H1 (cell line): ENCODE data around the gene CTIF. TPM values are rescaled to one million over a fixed set of nuclear protein-coding genes. Genes with fewer than 3 reads are reported as not detected.

Source experiments
- CTCF ChIA-PET: fragments of 300-600 bp; sonication (Branson Sonifier 250); formaldehyde crosslinking; loops from one replicate; lab custom pipeline; 2021; ENCODE audit not compliant: partially characterized antibody; lab: Charles Lee
- POLR2A ChIA-PET: fragments of 300-600 bp; sonication (Branson Sonifier 250); formaldehyde crosslinking; loops from one replicate; lab custom pipeline; 2021; ENCODE audit warnings: inconsistent platforms; ENCODE audit not compliant: partially characterized antibody; lab: Charles Lee
- DNase-seq, 2 experiments: peaks; one replicate each; pipeline versions ENCODE4 v3.0.0 to v3.0.0-alpha.2; 2010 to 2022; ENCODE audit warnings: low spot score in 2 of 2, low read depth in 1 of 2, mixed read lengths in 1 of 2
- FAIRE-seq: peaks from 2 replicates; lab custom pipeline; 2011; peaks lifted over from hg19 to GRCh38; lab: Jason Lieb, UNC
- H2AFZ ChIP-seq: 2 replicates; pipeline ENCODE4 v1.8.1; 2012; ENCODE audit warnings: low read length, inconsistent platforms
- H2AK5ac ChIP-seq: 2 replicates; pipeline ENCODE4 v1.6.1; 2013; ENCODE audit warnings: low read depth, low read length
- H2BK120ac ChIP-seq: replicated peaks from 2 replicates; pipeline ENCODE3; 2013; ENCODE audit warnings: low read depth, low read length, inconsistent platforms
- H2BK12ac ChIP-seq: 2 replicates; pipeline ENCODE4 v1.6.1; 2013; ENCODE audit warnings: low read depth, low read length
- H2BK15ac ChIP-seq: 2 replicates; pipeline ENCODE4 v1.6.1; 2013; ENCODE audit warnings: low read length
- H2BK20ac ChIP-seq: 2 replicates; pipeline ENCODE4 v1.6.1; 2013; ENCODE audit warnings: low read length
- H2BK5ac ChIP-seq: 2 replicates; pipeline ENCODE4 v1.6.1; 2013; ENCODE audit warnings: low read depth, low read length
- H3K14ac ChIP-seq: 2 replicates; pipeline ENCODE4 v1.6.1; 2013; ENCODE audit warnings: inconsistent platforms; ENCODE audit not compliant: insufficient read length
- H3K18ac ChIP-seq: 2 replicates; pipeline ENCODE4 v1.6.1; 2013; ENCODE audit warnings: low read length; ENCODE audit errors: extremely low read depth
- H3K23ac ChIP-seq: 2 replicates; pipeline ENCODE4 v1.6.1; 2013; ENCODE audit warnings: inconsistent platforms; ENCODE audit not compliant: insufficient read length
- H3K23me2 ChIP-seq: 2 replicates; pipeline ENCODE4 v1.6.1; 2013; ENCODE audit warnings: low read depth, low read length
- H3K27ac ChIP-seq: 2 replicates; pipeline ENCODE4 v1.6.1; 2011; ENCODE audit warnings: low read depth, low read length, inconsistent platforms
- H3K27me3 ChIP-seq, 4 experiments: replicated peaks in 1 of 4; 1 replicate in 1 of 4; 2 replicates in 3 of 4; pipeline versions ENCODE4 v1.6.1 to v1.8.1; 2011 to 2013; ENCODE audit warnings: low read length in 3 of 4, mild to moderate bottlenecking in 3 of 4, inconsistent platforms in 2 of 4, mixed read lengths in 2 of 4, moderate library complexity in 1 of 4; ENCODE audit not compliant: control insufficient read depth in 3 of 4, insufficient read depth in 3 of 4; ENCODE audit errors: extremely low read depth in 1 of 4
- H3K36me3 ChIP-seq, 4 experiments: 2 replicates each; pipeline versions ENCODE4 v1.6.1 to v1.8.1; 2011 to 2013; ENCODE audit warnings: mild to moderate bottlenecking in 4 of 4, low read length in 3 of 4, moderate library complexity in 2 of 4, control low read depth in 1 of 4, inconsistent platforms in 1 of 4; ENCODE audit not compliant: insufficient read depth in 4 of 4, control insufficient read depth in 2 of 4
- H3K4ac ChIP-seq: replicated peaks from 2 replicates; pipeline ENCODE3; 2013; ENCODE audit warnings: low read length, low read depth, mixed read lengths, inconsistent platforms; ENCODE audit not compliant: insufficient read length
- H3K4me1 ChIP-seq, 4 experiments: replicated peaks in 1 of 4; 1 replicate in 1 of 4; 2 replicates in 3 of 4; pipeline versions ENCODE4 v1.6.1 to v1.8.1; 2011 to 2013; ENCODE audit warnings: low read length in 3 of 4, inconsistent platforms in 2 of 4, mixed read lengths in 1 of 4; ENCODE audit not compliant: insufficient read depth in 4 of 4, control insufficient read depth in 3 of 4
- H3K4me2 ChIP-seq, 2 experiments: 2 replicates each; pipeline versions ENCODE4 v1.6.1 to v1.8.1; 2011 to 2013; ENCODE audit warnings: low read depth in 2 of 2, low read length in 2 of 2, control low read depth in 1 of 2, inconsistent platforms in 1 of 2, mild to moderate bottlenecking in 1 of 2; ENCODE audit not compliant: insufficient read depth in 1 of 2
- H3K4me3 ChIP-seq, 4 experiments: fragments of 200-600, 300-600 bp in 1 of 4; sonication (generic), shearing (Covaris generic), sonication (Bioruptor Twin) in 1 of 4; 2 replicates each; pipeline versions ENCODE4 v1.5.1 to v1.8.1; 2011 to 2016; ENCODE audit warnings: low read length in 4 of 4, low read depth in 3 of 4, control low read depth in 2 of 4, inconsistent platforms in 2 of 4, mild to moderate bottlenecking in 2 of 4, mixed read lengths in 1 of 4, moderate library complexity in 1 of 4; ENCODE audit not compliant: insufficient read depth in 2 of 4; ENCODE audit errors: extremely low read depth in 1 of 4
- H3K56ac ChIP-seq: replicated peaks from 2 replicates; pipeline ENCODE3; 2013; ENCODE audit warnings: low read depth, mild to moderate bottlenecking, mixed read lengths, low read length, inconsistent platforms; ENCODE audit not compliant: insufficient read length
- H3K79me1 ChIP-seq: 2 replicates; pipeline ENCODE4 v1.6.1; 2013; ENCODE audit warnings: low read depth, low read length, control low read depth
- H3K79me2 ChIP-seq, 2 experiments: 2 replicates each; pipeline versions ENCODE4 v1.6.1 to v1.8.1; 2012 to 2013; ENCODE audit warnings: low read length in 2 of 2, mild to moderate bottlenecking in 2 of 2, inconsistent platforms in 1 of 2; ENCODE audit not compliant: insufficient read depth in 2 of 2, control insufficient read depth in 1 of 2
- H3K9ac ChIP-seq, 4 experiments: replicated peaks in 1 of 4; 1 replicate in 1 of 4; 2 replicates in 3 of 4; pipeline versions ENCODE4 v1.6.1 to v1.8.1; 2011 to 2013; ENCODE audit warnings: low read depth in 3 of 4, low read length in 3 of 4, control low read depth in 2 of 4, mild to moderate bottlenecking in 2 of 4, moderate library complexity in 2 of 4, inconsistent platforms in 1 of 4; ENCODE audit errors: extremely low read depth in 1 of 4
- H3K9me3 ChIP-seq, 2 experiments: 2 replicates each; pipeline versions ENCODE4 v1.6.1 to v1.8.1; 2012 to 2013; ENCODE audit warnings: mild to moderate bottlenecking in 2 of 2, moderate library complexity in 2 of 2, control low read depth in 1 of 2, inconsistent platforms in 1 of 2, low read depth in 1 of 2, low read length in 1 of 2, mixed read lengths in 1 of 2; ENCODE audit not compliant: insufficient read depth in 2 of 2
- H4K20me1 ChIP-seq, 2 experiments: replicated peaks in 1 of 2; 2 replicates each; pipeline versions ENCODE3 to v1.8.1; 2011 to 2013; ENCODE audit warnings: inconsistent platforms in 2 of 2, low read length in 2 of 2, mild to moderate bottlenecking in 1 of 2; ENCODE audit not compliant: insufficient read depth in 2 of 2, control insufficient read depth in 1 of 2
- H4K5ac ChIP-seq: 2 replicates; pipeline ENCODE4 v1.6.1; 2013; ENCODE audit warnings: low read length, low read depth, mixed read lengths, inconsistent platforms; ENCODE audit not compliant: insufficient read length
- H4K8ac ChIP-seq: 2 replicates; pipeline ENCODE4 v1.8.0; 2013; ENCODE audit warnings: mild to moderate bottlenecking, moderate library complexity, low read length, inconsistent platforms; ENCODE audit not compliant: insufficient read depth; ENCODE audit errors: extremely low read depth
- H4K91ac ChIP-seq: replicated peaks from 2 replicates; pipeline ENCODE3; 2013; ENCODE audit warnings: low read length, mixed read lengths, inconsistent platforms; ENCODE audit not compliant: insufficient read length
- ATF2 ChIP-seq: IDR thresholded peaks from 2 replicates; pipeline ENCODE4 v1.6.1; 2012; ENCODE audit warnings: low read length, inconsistent platforms
- BRCA1 ChIP-seq: IDR thresholded peaks from 2 replicates; pipeline ENCODE4 v1.6.1; 2012; ENCODE audit warnings: low read depth, low read length, improper control_type of control experiment
- CREB1 ChIP-seq: IDR thresholded peaks from 2 replicates; pipeline ENCODE4 v1.6.1; 2012; ENCODE audit warnings: inconsistent platforms
- GABPA ChIP-seq: IDR thresholded peaks from 2 replicates; pipeline ENCODE4 v1.6.1; 2011; ENCODE audit warnings: mild to moderate bottlenecking, low read length, moderate library complexity, borderline replicate concordance; ENCODE audit not compliant: insufficient read depth
- HDAC2 ChIP-seq, 2 experiments: fragments of 300-600 bp in 1 of 2; sonication (generic) in 1 of 2; IDR thresholded peaks; 2 replicates each; pipeline ENCODE4 v1.6.1; 2011 to 2012; ENCODE audit warnings: low read depth in 2 of 2, low read length in 2 of 2, mild to moderate bottlenecking in 2 of 2, moderate library complexity in 2 of 2, borderline replicate concordance in 1 of 2, inconsistent platforms in 1 of 2
- RXRA ChIP-seq: IDR thresholded peaks from 2 replicates; pipeline ENCODE4 v1.6.1; 2011; ENCODE audit warnings: low read depth, mild to moderate bottlenecking, low read length, moderate library complexity; ENCODE audit not compliant: insufficient read depth
- SAP30 ChIP-seq: fragments of 300-600 bp; sonication (generic); IDR thresholded peaks from 2 replicates; pipeline ENCODE4 v1.7.1; 2012; ENCODE audit warnings: low read length, moderate library complexity, mild to moderate bottlenecking, inconsistent platforms; ENCODE audit not compliant: insufficient read depth, insufficient replicate concordance
- SP1 ChIP-seq: IDR thresholded peaks from 2 replicates; pipeline ENCODE4 v1.6.1; 2011; ENCODE audit warnings: low read depth, low read length
- SP4 ChIP-seq: IDR thresholded peaks from 2 replicates; pipeline ENCODE4 v1.6.1; 2012; ENCODE audit warnings: low read length, inconsistent platforms
- SRF ChIP-seq: IDR thresholded peaks from 2 replicates; pipeline ENCODE4 v1.6.1; 2011; ENCODE audit warnings: mild to moderate bottlenecking, low read depth, low read length, moderate library complexity
- TAF7 ChIP-seq: optimal IDR thresholded peaks from 2 replicates; pipeline ENCODE3; 2011; ENCODE audit warnings: low read depth, mild to moderate bottlenecking, inconsistent platforms, low read length, moderate library complexity, borderline replicate concordance
- WGBS, 2 experiments: shearing (Covaris generic) in 1 of 2; methylation state at CpG; one replicate each; pipeline versions ENCODE4 v1.1.6 to v1.1.7; 2013 to 2015; ENCODE audit warnings: low lambda C conversion rate in 2 of 2, mixed read lengths in 2 of 2, inconsistent platforms in 1 of 2, low coverage in 1 of 2, missing lambda C conversion rate in 1 of 2; ENCODE audit not compliant: insufficient replicate concordance in 2 of 2, insufficient coverage in 1 of 2, insufficient read length in 1 of 2; ENCODE audit errors: extremely low coverage in 1 of 2, missing lambda C conversion rate in 1 of 2; 5-methylcytosine and 5-hydroxymethylcytosine counted together
- polyA plus RNA-seq, 7 experiments: library from polyadenylated mRNA; depleted of rRNA in 3 of 7; stranded (reverse) in 5 of 7; unstranded in 2 of 7; fragments of >200 nt in 5 of 7; fragments of 200-250 nt in 2 of 7; gene quantifications; 1 replicate in 5 of 7; 2 replicates in 1 of 7; 4 replicates in 1 of 7; pipeline versions ENCODE4 v1.2.1 to v1.2.3, GENCODE V29; 2011 to 2013; ENCODE audit warnings: missing spikeins in 2 of 7, mixed read lengths in 2 of 7
- total RNA-seq: library from RNA; stranded (reverse); fragmentation: NEBNext Ultra II Directional; extraction: Animal tissue kit (Norgen Biotek cat#: 25700); gene quantifications from 2 replicates; pipeline ENCODE4 v1.2.1, GENCODE V29; 2021
- TF ChIP-seq, protein P1 (sequence below): IDR thresholded peaks from 2 replicates; pipeline ENCODE4 v1.6.1; 2012; ENCODE audit warnings: inconsistent platforms

The CTIF gene
- total and polyA plus RNA-seq, 2 of the 8 experiments (the other 6 are each of a cell fraction or from before 2014, with no cell fraction given), result 9.0 to 17.8 TPM

DNA sequence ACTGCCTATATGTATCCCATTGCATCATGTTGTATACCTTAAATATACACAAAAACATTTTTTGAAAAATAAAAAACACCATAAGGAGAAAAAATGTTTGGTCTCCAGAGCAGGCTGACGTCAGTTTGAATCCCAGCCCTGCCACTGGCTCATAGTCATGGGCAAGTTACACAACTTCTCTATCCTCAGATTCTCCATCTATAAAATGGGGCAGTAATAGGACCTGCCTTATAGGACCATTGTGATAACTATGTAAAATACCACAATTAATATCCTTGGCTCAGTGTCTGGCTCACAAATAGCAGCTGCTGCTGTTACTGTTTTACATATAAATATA is 276.3 kb downstream of the CTIF start:
- Histone ChIP-seq H3K4me3 (no peak overlapping the region), H3K36me3 (no peaks in the 10 kb centered on the region), H3K23me2 (no peaks in the 10 kb centered on the region), H2BK15ac (no peak overlapping the region), H3K4ac (no peak overlapping the region), H2AFZ (no peak overlapping the region), H3K9ac (no peak overlapping the region), H3K18ac (no peak overlapping the region), H3K4me1 (no peaks in the 10 kb centered on the region), H2BK5ac (no peak overlapping the region), H3K79me2 (no peaks in the 10 kb centered on the region), H3K79me1 (no peaks in the 10 kb centered on the region), H3K14ac (no peak overlapping the region), H3K27ac (no peak overlapping the region), H3K23ac (no peak overlapping the region), H3K27me3 (no peaks in the 10 kb centered on the region), H3K9me3 (no peaks in the 10 kb centered on the region; a peak in 1 of 4 replicates), H4K8ac (no peak overlapping the region), H4K20me1 (no peaks in the 10 kb centered on the region), H2BK12ac (no peak overlapping the region), H3K56ac (no peak overlapping the region), H4K5ac (no peak overlapping the region), H2BK120ac (no peak overlapping the region), H4K91ac (no peak overlapping the region), H2BK20ac (no peak overlapping the region), H2AK5ac (no peak overlapping the region), H3K4me2 (no peak overlapping the region)
- POLR2A ChIA-PET, result interaction anchor here (2.4 kb wide), 1 partner anchor 12 kb away, joined by 5 read pairs; no protein-coding TSS in a partner anchor
- WGBS, 2 experiments, result 80% methylated on average over 1 of the region's 1 CpG; no CpG with 5 or more reads in 1 of the 2 experiments
- CTCF ChIA-PET, result no interaction called here
- DNase-seq, result no peak
- FAIRE-seq, result no peak
- TF ChIP-seq ATF2 (no peak), SRF (no peak), SP4 (no peak), BRCA1 (no peak), RXRA (no peak), SP1 (no peak), TAF7 (no peak), SAP30 (no peak), CREB1 (no peak), HDAC2 (IDR thresholded peaks at IDR 0.05; ENCODE audit: borderline replicate concordance in 1 of 2, low read depth in 2 of 2, low read length in 2 of 2) (no peak), GABPA (no peak)
- TF ChIP-seq, protein P1, sequence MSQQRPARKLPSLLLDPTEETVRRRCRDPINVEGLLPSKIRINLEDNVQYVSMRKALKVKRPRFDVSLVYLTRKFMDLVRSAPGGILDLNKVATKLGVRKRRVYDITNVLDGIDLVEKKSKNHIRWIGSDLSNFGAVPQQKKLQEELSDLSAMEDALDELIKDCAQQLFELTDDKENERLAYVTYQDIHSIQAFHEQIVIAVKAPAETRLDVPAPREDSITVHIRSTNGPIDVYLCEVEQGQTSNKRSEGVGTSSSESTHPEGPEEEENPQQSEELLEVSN, result no peak
